Mononuclear cell (primary cell): ENCODE measurements around the gene IL17RD. TPM values are rescaled to one million over a fixed set of nuclear protein-coding genes. Genes with fewer than 3 reads are reported as not detected.

Experiments
- H3K27me3 ChIP-seq: 2 replicates; pipeline ENCODE4 v1.6.0; 2011; ENCODE audit warnings: low read length, control low read depth; ENCODE audit not compliant: insufficient read depth
- H3K4me1 ChIP-seq: 2 replicates; pipeline ENCODE4 v1.5.1; 2011; ENCODE audit warnings: mild to moderate bottlenecking, low read length, control low read depth; ENCODE audit not compliant: insufficient read depth
- H3K4me3 ChIP-seq: 2 replicates; pipeline ENCODE4 v1.5.1; 2011; ENCODE audit warnings: mild to moderate bottlenecking, low read length, moderate library complexity
- H3K9me3 ChIP-seq: 2 replicates; pipeline ENCODE4 v1.5.1; 2011; ENCODE audit warnings: low read depth, mild to moderate bottlenecking, control low read depth, low read length
- total RNA-seq: library from RNA; depleted of rRNA; stranded (reverse); fragments of >200 nt; gene quantifications from one replicate; pipeline ENCODE4 v1.2.3, GENCODE V29; 2012

The IL17RD gene
- total RNA-seq, 1 donor: under 0.01 TPM

- Histone ChIP-seq H3K4me3 (no peak overlapping the region), H3K27me3 (peaks cover 15% of the 10 kb centered on the region), H3K4me1 (no peaks in the 10 kb centered on the region), H3K9me3 (no peaks in the 10 kb centered on the region)
These were observed 14.1 kb downstream of the IL17RD start for GRCh38 chr3:57151021-57151449.

GRCh38 chr3:57150113-57150581 lies 15.0 kb downstream of the IL17RD start:
- H3K27me3 ChIP-seq: peaks cover 14% of the 10 kb centered on the region
- H3K4me3 ChIP-seq: no peak overlapping the region
- no peaks in the 10 kb centered on the region for H3K4me1 ChIP-seq
- H3K9me3 ChIP-seq: no peaks in the 10 kb centered on the region

GRCh38 chr3:57147071-57147470 lies 18.1 kb downstream of the IL17RD start:
- H3K9me3 ChIP-seq: no peaks in the 10 kb centered on the region
- H3K27me3 ChIP-seq: peaks cover 12% of the 10 kb centered on the region
- no peaks in the 10 kb centered on the region for H3K4me1 ChIP-seq
- H3K4me3 ChIP-seq: no peak overlapping the region

GRCh38 chr3:57145852-57146251 lies 19.3 kb downstream of the IL17RD start:
- H3K4me3 ChIP-seq: no peak overlapping the region
- no peaks in the 10 kb centered on the region for H3K4me1 ChIP-seq
- no peaks in the 10 kb centered on the region for H3K9me3 ChIP-seq
- peaks cover 12% of the 10 kb centered on the region for H3K27me3 ChIP-seq

DNA sequence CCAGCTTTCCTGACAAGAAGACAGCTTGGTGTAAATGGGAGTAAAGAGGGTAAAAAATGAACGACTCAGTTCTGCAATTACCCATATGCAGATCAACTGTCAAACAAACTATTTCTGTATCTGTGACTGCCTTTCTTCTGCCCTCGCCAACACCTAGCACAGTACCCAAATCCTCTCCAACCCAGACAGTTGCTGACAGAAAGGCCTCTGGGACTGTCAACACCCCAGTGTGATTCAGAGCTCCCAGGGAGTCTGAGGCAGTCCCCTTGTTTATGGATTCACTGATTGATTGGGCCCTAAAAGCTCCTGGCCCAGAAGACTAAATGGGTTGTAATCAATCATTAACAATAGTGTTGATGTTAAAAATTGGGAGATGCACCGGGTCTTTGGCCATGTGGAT lies 20.2 kb downstream of the IL17RD start:
- no peaks in the 10 kb centered on the region for H3K4me1 ChIP-seq
- no peaks in the 10 kb centered on the region for H3K9me3 ChIP-seq
- H3K27me3 ChIP-seq: peaks cover 12% of the 10 kb centered on the region
- H3K4me3 ChIP-seq: no peak overlapping the region

GRCh38 chr3:57143886-57144459 lies 21.2 kb downstream of the IL17RD start:
- no peaks in the 10 kb centered on the region for H3K9me3 ChIP-seq
- H3K4me1 ChIP-seq: no peaks in the 10 kb centered on the region
- H3K4me3 ChIP-seq: no peak overlapping the region
- peaks cover 12% of the 10 kb centered on the region for H3K27me3 ChIP-seq

DNA sequence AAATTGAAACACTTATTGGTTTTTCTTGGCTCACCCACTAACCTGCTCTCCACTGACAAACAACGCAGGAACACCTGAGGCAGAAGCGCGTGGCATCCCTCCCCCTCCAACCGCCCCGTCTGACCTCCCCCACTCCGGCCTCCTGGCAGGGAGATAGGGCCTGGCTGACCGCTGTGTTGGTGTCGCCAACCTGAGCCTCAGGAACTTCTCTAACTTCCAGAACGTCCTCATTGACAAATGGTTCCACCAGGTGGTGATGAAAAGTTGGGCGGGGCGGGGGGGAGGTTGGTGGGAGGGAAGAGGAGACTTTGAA lies 22.8 kb downstream of the IL17RD start:
- Histone ChIP-seq H3K4me1 (no peaks in the 10 kb centered on the region), H3K9me3 (no peaks in the 10 kb centered on the region), H3K27me3 (peaks cover 12% of the 10 kb centered on the region), H3K4me3 (no peak overlapping the region)

DNA sequence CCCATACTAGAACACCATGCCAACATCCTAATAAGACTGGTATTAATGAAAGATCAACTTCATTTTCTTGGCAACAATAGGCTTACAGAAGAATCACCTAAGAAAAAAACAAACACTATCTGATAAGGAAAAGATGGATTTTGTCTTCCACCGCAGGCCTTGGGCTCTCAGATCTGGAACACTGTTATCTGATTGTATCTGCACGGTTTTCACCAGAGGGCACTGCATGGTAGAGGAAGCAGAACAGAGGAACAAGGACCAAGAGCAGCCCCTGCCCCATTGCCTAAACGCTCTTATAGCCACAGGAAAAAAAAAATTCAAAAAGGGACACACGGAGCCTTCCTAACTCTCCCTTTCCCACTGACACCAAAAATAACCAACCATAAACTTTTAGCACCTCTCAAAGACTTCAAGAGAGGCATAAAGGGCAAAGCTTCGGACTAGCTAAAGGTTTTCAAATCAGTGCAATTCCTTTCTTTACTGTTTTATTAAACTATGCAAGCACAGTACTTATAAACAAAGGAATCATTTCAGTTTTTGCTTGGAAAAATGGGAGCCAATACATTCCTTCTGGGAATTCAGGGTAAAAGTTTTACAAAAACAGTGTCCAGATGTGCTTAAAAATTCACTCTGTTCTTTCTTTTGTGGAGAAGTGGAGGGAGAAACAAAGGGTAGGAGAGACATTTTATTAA lies 23.3 kb downstream of the IL17RD start:
- Histone ChIP-seq H3K4me1 (no peaks in the 10 kb centered on the region), H3K27me3 (peaks cover 7% of the 10 kb centered on the region), H3K9me3 (no peaks in the 10 kb centered on the region), H3K4me3 (no peak overlapping the region)

DNA sequence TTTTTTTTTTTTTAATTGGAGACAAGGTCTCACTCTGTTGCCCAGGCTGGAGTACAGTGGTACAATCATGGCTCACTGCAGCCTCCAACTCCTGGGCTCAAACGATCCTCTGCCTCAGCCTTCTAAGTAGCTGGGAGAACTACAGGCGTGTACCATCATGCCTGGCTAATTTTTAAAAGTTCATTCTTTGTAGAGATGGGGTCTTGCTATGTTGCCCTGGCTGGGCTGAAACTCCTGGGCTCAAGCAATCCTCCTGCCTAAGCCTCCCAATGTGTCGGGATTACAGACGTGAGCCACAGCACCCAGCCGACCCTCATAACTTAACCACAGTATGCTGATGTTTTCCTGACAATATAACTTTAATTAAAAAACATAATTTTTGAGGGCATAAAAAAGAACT lies 24.3 kb downstream of the IL17RD start:
- Histone ChIP-seq H3K27me3 (peaks cover 7% of the 10 kb centered on the region), H3K4me1 (no peaks in the 10 kb centered on the region), H3K9me3 (no peaks in the 10 kb centered on the region), H3K4me3 (no peak overlapping the region)

DNA sequence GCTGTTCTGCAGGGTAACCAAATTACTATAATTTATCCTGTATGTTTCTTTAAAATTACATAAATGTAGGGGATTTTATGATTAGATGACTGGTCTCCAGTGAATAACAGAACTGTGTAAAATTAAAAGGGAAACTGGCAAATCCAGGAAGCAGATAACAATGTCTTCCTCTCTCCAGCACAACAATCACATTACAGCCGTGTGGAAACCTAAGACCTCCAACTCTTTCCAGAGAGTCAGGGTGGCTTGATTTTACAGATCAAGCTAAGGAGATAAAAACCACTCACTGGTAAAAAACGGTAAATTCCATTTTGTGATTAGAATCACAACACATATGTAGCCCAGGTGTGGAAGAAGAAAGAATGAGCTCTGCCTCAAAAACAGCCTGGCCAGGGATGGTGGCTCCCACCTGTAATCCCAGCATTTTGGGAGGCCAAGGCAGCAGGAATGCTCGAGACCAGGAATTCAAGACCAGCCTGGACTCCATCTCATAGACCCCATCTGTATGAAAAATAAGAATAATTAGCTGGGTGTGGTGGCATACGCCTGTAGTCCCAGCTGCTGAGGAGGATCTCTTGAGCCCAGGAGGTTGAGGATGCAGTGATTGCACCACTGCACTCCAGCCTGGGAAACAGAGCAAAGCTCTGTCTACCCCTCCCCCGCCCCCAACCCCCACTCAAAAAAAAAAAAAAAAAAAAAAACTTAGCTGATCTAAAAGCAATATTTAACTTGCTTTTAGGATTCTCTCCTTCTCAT lies 29.0 kb downstream of the IL17RD start:
- Histone ChIP-seq H3K4me3 (no peak overlapping the region), H3K27me3 (peaks cover 2% of the 10 kb centered on the region), H3K4me1 (no peaks in the 10 kb centered on the region), H3K9me3 (no peaks in the 10 kb centered on the region)

DNA sequence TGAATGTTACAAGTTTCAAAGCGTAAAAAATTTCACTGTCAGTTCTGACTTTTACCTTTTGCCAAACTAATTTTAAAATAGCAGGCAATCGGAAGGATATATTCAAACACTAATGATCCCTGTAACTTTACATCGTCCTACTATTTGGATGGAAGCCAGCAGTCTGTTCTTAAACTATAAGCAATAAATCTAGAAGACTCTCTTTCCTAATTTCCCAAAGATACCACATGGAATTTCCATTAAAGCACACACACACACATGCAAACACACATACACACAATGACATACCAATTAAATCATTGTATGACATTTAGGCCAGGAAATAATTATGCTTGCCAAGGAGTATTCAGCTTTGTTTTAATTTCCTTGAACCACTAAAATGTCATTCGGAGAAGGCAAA lies 32.0 kb downstream of the IL17RD start:
- H3K9me3 ChIP-seq: no peaks in the 10 kb centered on the region
- H3K4me1 ChIP-seq: no peaks in the 10 kb centered on the region
- no peak overlapping the region for H3K4me3 ChIP-seq
- H3K27me3 ChIP-seq: no peaks in the 10 kb centered on the region

- Histone ChIP-seq H3K4me1 (no peaks in the 10 kb centered on the region), H3K27me3 (no peaks in the 10 kb centered on the region), H3K4me3 (no peak overlapping the region), H3K9me3 (no peaks in the 10 kb centered on the region)
These were observed 32.5 kb downstream of the IL17RD start for GRCh38 chr3:57132674-57133073.

- H3K27me3 ChIP-seq: no peaks in the 10 kb centered on the region
- H3K9me3 ChIP-seq: no peaks in the 10 kb centered on the region
- H3K4me1 ChIP-seq: no peaks in the 10 kb centered on the region
These were observed 34.0 kb downstream of the IL17RD start for GRCh38 chr3:57131210-57131588.

GRCh38 chr3:57130571-57131209 lies 34.5 kb downstream of the IL17RD start:
- Histone ChIP-seq H3K4me1 (no peaks in the 10 kb centered on the region), H3K9me3 (no peaks in the 10 kb centered on the region), H3K4me3 (no peak overlapping the region), H3K27me3 (no peaks in the 10 kb centered on the region)

More at GRCh38 chr3:57131210-57131588, 34.0 kb downstream of the IL17RD start:
- no peak overlapping the region for H3K4me3 ChIP-seq
